HepG2 (cell line): ENCODE measurements around the gene EPG5.

Experiments
- CTCF ChIP-seq: sonication (generic); formaldehyde crosslinking; IDR thresholded peaks from 2 replicates; pipeline ENCODE4 v1.5.0; 2020; ENCODE audit warnings: mild to moderate bottlenecking, missing genetic modification reagents, moderate library complexity
- HNRNPH1 ChIP-seq: fragments of 200-400 bp; formaldehyde crosslinking; optimal IDR thresholded peaks from 2 replicates; pipeline ENCODE3; 2017; ENCODE audit warnings: mild to moderate bottlenecking, low read depth, low read length
- NR2C2 ChIP-seq: sonication (generic); formaldehyde crosslinking; IDR thresholded peaks from 2 replicates; pipeline ENCODE4 v1.4.0; 2020; ENCODE audit warnings: missing genetic modification reagents, mild to moderate bottlenecking, moderate library complexity, borderline replicate concordance
- REXO4 ChIP-seq: sonication (generic); formaldehyde crosslinking; IDR thresholded peaks from 2 replicates; pipeline ENCODE4 v1.8.0; 2022; ENCODE audit warnings: missing genetic modification reagents, mild to moderate bottlenecking, borderline replicate concordance
- ZNF274 ChIP-seq: sonication (generic); formaldehyde crosslinking; IDR thresholded peaks from 2 replicates; pipeline ENCODE4 v1.5.1; 2020; ENCODE audit warnings: mild to moderate bottlenecking, missing genetic modification reagents
- ZNF724P ChIP-seq: sonication (generic); formaldehyde crosslinking; IDR thresholded peaks from 2 replicates; pipeline ENCODE4 v1.8.0; 2022; ENCODE audit warnings: missing genetic modification reagents, borderline replicate concordance
- TF ChIP-seq, protein P1 (sequence below): sonication (generic); formaldehyde crosslinking; IDR thresholded peaks from 2 replicates; pipeline ENCODE4 v1.4.0; 2020; ENCODE audit warnings: missing genetic modification reagents
- TF ChIP-seq, protein P2 (sequence below): sonication (generic); formaldehyde crosslinking; IDR thresholded peaks from 2 replicates; pipeline ENCODE4 v1.5.0; 2020; ENCODE audit warnings: missing genetic modification reagents, mild to moderate bottlenecking, borderline replicate concordance

GRCh38 chr18:45830917-45831316, 136.2 kb downstream of the EPG5 start:
- TF ChIP-seq, protein P1, sequence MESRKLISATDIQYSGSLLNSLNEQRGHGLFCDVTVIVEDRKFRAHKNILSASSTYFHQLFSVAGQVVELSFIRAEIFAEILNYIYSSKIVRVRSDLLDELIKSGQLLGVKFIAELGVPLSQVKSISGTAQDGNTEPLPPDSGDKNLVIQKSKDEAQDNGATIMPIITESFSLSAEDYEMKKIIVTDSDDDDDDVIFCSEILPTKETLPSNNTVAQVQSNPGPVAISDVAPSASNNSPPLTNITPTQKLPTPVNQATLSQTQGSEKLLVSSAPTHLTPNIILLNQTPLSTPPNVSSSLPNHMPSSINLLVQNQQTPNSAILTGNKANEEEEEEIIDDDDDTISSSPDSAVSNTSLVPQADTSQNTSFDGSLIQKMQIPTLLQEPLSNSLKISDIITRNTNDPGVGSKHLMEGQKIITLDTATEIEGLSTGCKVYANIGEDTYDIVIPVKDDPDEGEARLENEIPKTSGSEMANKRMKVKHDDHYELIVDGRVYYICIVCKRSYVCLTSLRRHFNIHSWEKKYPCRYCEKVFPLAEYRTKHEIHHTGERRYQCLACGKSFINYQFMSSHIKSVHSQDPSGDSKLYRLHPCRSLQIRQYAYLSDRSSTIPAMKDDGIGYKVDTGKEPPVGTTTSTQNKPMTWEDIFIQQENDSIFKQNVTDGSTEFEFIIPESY (CRISPR knock-in tag) = no peak
- TF ChIP-seq CTCF = no peak
- TF ChIP-seq ZNF724P = no peak
- TF ChIP-seq NR2C2 (CRISPR knock-in tag) = no peak
- TF ChIP-seq, protein P2, sequence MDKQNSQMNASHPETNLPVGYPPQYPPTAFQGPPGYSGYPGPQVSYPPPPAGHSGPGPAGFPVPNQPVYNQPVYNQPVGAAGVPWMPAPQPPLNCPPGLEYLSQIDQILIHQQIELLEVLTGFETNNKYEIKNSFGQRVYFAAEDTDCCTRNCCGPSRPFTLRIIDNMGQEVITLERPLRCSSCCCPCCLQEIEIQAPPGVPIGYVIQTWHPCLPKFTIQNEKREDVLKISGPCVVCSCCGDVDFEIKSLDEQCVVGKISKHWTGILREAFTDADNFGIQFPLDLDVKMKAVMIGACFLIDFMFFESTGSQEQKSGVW (CRISPR knock-in tag) = no peak
- TF ChIP-seq REXO4 (CRISPR knock-in tag) = no peak
- TF ChIP-seq ZNF274 (CRISPR knock-in tag) = no peak
- TF ChIP-seq HNRNPH1 = no peak
